ENCODE data around the gene CC2D1B.
A peak's percentile ranks its signal among the peaks of the same experiment; 100 is the strongest.

CC2D1B gene

DNA sequence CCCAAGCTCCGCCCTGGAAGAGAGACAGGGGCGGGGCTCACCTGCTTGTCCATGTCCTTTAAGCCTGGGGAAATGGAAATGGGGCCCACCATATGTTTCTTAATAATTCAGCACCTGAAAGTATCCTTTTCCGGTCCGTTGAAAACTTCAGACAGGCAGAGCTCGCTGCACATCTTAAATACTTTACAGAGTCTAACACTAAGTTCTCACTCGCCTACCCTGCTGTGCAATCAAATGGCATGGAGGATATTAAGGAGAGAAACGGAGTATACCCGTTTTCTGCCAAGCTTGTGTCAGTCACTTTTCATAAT lies 467 bp upstream of the CC2D1B start:
- Histone ChIP-seq H3K36me3 (ENCODE audit: control insufficient read depth, insufficient read depth, low read length) (peaks cover 8% of the 10 kb centered on the region), H3K27me3 (replicated peaks; ENCODE audit: control insufficient read depth, insufficient read depth, low read length) (no peaks in the 10 kb centered on the region), H3K4me3 (replicated peaks; ENCODE audit: low read depth, low read length) (peak overlapping the region; percentile 56)
- no peak for DNase-seq (ENCODE audit: extremely low read depth, insufficient read length)
- TF ChIP-seq CTCF (IDR thresholded peaks at IDR 0.05; ENCODE audit: insufficient read depth, low read length, poor library complexity, severe bottlenecking), result no peak

GRCh38 chr1:52365071-52365745 lies 797 bp downstream of the CC2D1B start:
- Histone ChIP-seq H3K27me3 (replicated peaks; ENCODE audit: control insufficient read depth, insufficient read depth, low read length) (no peaks in the 10 kb centered on the region), H3K36me3 (ENCODE audit: control insufficient read depth, insufficient read depth, low read length) (peaks cover 15% of the 10 kb centered on the region), H3K4me3 (replicated peaks; ENCODE audit: low read depth, low read length) (peak overlapping the region; percentile 86)
- no peak for TF ChIP-seq CTCF (IDR thresholded peaks at IDR 0.05; ENCODE audit: insufficient read depth, low read length, poor library complexity, severe bottlenecking)
- DNase-seq (ENCODE audit: extremely low read depth, insufficient read length), result no peak

DNA sequence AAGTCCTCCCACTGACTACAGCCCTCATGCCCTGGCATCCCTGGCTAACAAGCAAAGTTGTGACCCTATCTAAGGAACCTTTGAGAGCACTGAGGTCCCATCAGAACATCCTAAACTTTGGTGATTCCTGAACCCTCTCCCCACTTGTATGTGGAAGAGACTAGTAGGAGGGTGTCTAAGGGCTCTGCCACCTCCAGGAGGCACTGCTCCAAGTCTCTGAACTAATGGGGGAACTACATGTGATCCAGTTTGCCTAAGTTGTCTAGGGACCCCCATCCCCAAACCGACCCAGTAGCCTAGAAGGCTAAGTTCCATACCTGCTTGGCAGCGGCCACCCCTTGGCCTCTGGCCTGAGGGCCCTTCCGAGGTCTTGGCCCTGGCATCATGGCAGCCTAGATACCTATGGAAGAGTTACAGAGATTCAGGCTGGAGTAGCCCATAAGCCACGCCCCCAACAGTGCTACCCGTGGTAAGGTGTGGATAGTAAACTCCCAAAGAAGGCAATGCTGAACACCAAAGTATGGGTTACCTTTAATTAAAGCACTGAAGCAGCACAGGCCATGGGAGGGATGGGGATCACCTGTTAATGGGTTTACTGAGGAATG lies 1.7 kb downstream of the CC2D1B start:
- no peaks in the 10 kb centered on the region for H3K27me3 ChIP-seq (replicated peaks; ENCODE audit: control insufficient read depth, insufficient read depth, low read length)
- TF ChIP-seq CTCF (IDR thresholded peaks at IDR 0.05; ENCODE audit: insufficient read depth, low read length, poor library complexity, severe bottlenecking), result peak; percentile 15
- peaks cover 22% of the 10 kb centered on the region for H3K36me3 ChIP-seq (ENCODE audit: control insufficient read depth, insufficient read depth, low read length)
- DNase-seq (ENCODE audit: extremely low read depth, insufficient read length), result no peak
- peak overlapping the region; percentile 86 for H3K4me3 ChIP-seq (replicated peaks; ENCODE audit: low read depth, low read length)

GRCh38 chr1:52360595-52360968 lies 5.4 kb downstream of the CC2D1B start:
- no peak for DNase-seq (ENCODE audit: extremely low read depth, insufficient read length)
- no peak for TF ChIP-seq CTCF (IDR thresholded peaks at IDR 0.05; ENCODE audit: insufficient read depth, low read length, poor library complexity, severe bottlenecking)
- H3K36me3 ChIP-seq (ENCODE audit: control insufficient read depth, insufficient read depth, low read length), result peaks cover 56% of the 10 kb centered on the region

DNA sequence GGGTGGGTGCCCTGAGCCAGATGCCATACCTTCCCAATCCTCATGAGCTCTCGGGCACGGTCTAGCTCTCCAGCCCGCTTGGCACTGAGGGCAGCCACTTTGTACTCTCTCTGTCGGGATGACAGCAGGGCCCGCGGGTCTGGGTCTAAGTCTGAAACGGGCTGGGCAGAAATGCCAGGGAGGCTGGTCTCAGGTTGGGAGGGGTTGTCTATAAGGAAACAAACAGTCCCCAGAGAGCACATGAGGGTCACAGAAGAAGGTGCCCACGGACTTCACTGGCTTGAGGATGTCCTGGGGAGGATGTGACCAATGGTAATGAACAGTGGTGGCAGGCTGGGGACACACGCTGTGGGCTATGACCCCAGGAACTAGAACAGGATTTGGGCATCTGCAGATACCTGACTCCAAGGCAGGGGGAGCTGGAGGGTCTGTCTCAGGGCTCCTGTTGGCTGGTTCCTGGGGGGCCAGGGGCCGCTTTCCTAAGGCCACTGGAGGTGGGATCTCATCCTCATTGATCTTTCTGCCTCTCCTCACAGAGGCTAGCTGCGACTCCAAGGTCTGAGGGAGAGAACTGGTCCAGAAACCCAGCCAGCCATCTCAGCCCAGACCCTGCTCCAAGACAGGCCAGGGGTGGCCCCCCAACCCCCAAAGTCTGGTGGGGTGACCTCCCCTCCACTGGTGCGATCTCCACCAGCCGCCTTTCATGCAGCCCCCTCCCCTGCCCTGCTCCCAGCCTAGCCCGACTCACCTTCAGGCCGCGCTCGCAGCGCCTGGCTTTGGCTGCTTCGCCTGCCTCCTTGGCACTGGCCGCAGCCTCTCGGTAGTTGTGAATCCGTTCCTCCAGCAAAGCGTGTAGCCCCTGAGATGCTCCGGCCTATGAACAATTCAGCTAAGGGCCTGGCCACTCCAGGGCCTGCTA lies 6.1 kb downstream of the CC2D1B start:
- H3K27me3 ChIP-seq (replicated peaks; ENCODE audit: control insufficient read depth, insufficient read depth, low read length), result no peaks in the 10 kb centered on the region
- H3K36me3 ChIP-seq (ENCODE audit: control insufficient read depth, insufficient read depth, low read length), result peaks cover 61% of the 10 kb centered on the region
- TF ChIP-seq CTCF (IDR thresholded peaks at IDR 0.05; ENCODE audit: insufficient read depth, low read length, poor library complexity, severe bottlenecking), result no peak
- H3K4me3 ChIP-seq (replicated peaks; ENCODE audit: low read depth, low read length), result no peak overlapping the region
- DNase-seq (ENCODE audit: extremely low read depth, insufficient read length), result no peak

More at GRCh38 chr1:52360595-52360968, 5.4 kb downstream of the CC2D1B start:
- Histone ChIP-seq H3K27me3 (replicated peaks; ENCODE audit: control insufficient read depth, insufficient read depth, low read length) (no peaks in the 10 kb centered on the region), H3K4me3 (replicated peaks; ENCODE audit: low read depth, low read length) (no peak overlapping the region)

All from GM06990 (cell line).